ENCODE data around the gene JMJD1C.

DNA sequence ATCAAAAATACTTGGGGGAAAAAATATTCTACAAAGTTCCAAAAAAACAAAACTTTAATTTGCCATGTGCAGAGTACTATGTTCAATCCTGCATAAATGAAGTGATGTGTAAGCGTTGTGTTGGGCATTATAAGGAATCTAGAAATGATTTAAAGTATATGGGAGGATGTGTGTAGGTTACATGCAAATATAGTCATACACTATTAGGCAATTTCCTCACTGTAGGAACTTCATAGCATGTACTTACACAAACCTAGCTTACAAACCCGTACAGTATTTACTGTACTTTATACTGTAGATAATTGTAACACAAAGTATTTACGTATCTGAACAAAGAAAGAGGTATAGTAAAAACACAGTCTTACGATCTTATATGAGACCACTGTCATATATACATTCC is 260.4 kb downstream of the JMJD1C start:
- TF ChIP-seq, protein P1, sequence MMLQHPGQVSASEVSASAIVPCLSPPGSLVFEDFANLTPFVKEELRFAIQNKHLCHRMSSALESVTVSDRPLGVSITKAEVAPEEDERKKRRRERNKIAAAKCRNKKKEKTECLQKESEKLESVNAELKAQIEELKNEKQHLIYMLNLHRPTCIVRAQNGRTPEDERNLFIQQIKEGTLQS (CRISPR knock-in tag; conservative IDR thresholded peaks at IDR 0.05): no peak
- TF ChIP-seq, protein P2, sequence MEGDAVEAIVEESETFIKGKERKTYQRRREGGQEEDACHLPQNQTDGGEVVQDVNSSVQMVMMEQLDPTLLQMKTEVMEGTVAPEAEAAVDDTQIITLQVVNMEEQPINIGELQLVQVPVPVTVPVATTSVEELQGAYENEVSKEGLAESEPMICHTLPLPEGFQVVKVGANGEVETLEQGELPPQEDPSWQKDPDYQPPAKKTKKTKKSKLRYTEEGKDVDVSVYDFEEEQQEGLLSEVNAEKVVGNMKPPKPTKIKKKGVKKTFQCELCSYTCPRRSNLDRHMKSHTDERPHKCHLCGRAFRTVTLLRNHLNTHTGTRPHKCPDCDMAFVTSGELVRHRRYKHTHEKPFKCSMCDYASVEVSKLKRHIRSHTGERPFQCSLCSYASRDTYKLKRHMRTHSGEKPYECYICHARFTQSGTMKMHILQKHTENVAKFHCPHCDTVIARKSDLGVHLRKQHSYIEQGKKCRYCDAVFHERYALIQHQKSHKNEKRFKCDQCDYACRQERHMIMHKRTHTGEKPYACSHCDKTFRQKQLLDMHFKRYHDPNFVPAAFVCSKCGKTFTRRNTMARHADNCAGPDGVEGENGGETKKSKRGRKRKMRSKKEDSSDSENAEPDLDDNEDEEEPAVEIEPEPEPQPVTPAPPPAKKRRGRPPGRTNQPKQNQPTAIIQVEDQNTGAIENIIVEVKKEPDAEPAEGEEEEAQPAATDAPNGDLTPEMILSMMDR (IDR thresholded peaks at IDR 0.05): no peak
- TF ChIP-seq, protein P3, sequence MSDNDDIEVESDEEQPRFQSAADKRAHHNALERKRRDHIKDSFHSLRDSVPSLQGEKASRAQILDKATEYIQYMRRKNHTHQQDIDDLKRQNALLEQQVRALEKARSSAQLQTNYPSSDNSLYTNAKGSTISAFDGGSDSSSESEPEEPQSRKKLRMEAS (CRISPR knock-in tag; IDR thresholded peaks at IDR 0.05): no peak
- TF ChIP-seq PRRX2 (CRISPR knock-in tag; IDR thresholded peaks at IDR 0.05) (no peak), OVOL2 (CRISPR knock-in tag; IDR thresholded peaks at IDR 0.05; ENCODE audit: borderline replicate concordance) (no peak)
